Spinal cord (tissue), 10 donors: ENCODE results near the gene IFT88. TPM values are rescaled to one million over a fixed set of nuclear protein-coding genes. Genes with fewer than 3 reads are reported as not detected.
"Not testable (repeated sequence)": the region's sequence is repeated elsewhere in the genome, so short reads cannot be mapped to it uniquely, and the experiment has no call there.

Experiments used
- DNase-seq, 6 donors: peaks; one replicate each; pipeline versions ENCODE4 v3.0.0 to v3.0.0-alpha.2; 2013 to 2015; ENCODE audit warnings: low spot score in 6 of 6, low read depth in 4 of 6
- H3K27ac ChIP-seq: one replicate; pipeline ENCODE4 v1.5.1; 2013; ENCODE audit warnings: low read depth, low read length, control low read depth
- H3K27me3 ChIP-seq: one replicate; pipeline ENCODE4 v1.6.1; 2013; ENCODE audit warnings: low read length; ENCODE audit not compliant: control insufficient read depth, insufficient read depth
- H3K36me3 ChIP-seq: one replicate; pipeline ENCODE4 v1.6.1; 2013; ENCODE audit warnings: low read length; ENCODE audit not compliant: control insufficient read depth, insufficient read depth
- H3K4me1 ChIP-seq: one replicate; pipeline ENCODE4 v1.6.1; 2013; ENCODE audit warnings: low read length; ENCODE audit not compliant: control insufficient read depth, insufficient read depth
- H3K4me3 ChIP-seq: one replicate; pipeline ENCODE4 v1.5.1; 2013; ENCODE audit warnings: low read depth, low read length, control low read depth
- H3K9me3 ChIP-seq: one replicate; pipeline ENCODE4 v1.6.1; 2013; ENCODE audit warnings: low read length; ENCODE audit not compliant: control insufficient read depth, insufficient read depth
- WGBS: methylation state at CpG from one replicate; pipeline ENCODE4 v1.1.5; 2013; ENCODE audit warnings: missing lambda C conversion rate; ENCODE audit not compliant: insufficient coverage; 5-methylcytosine and 5-hydroxymethylcytosine counted together
- polyA plus RNA-seq, 2 donors: library from polyadenylated mRNA; unstranded; fragments of 120-200 nt; gene quantifications; one replicate each; pipeline ENCODE4 v1.2.1, GENCODE V29; 2013; ENCODE audit not compliant: insufficient read length in 2 of 2
- total RNA-seq, 2 donors: library from RNA; depleted of rRNA in 1 of 2; stranded (reverse); fragments of 120-200 nt in 1 of 2; fragments of >200 nt in 1 of 2; gene quantifications; one replicate each; pipeline versions ENCODE4 v1.2.3 to v1.2.4, GENCODE V29; 2013 to 2014
- donor health status: healthy.

IFT88 gene
- total and polyA plus RNA-seq, 4 donors: 23.1 to 31.6 (median 27.8) TPM

- H3K36me3 ChIP-seq: peaks cover 5% of the 10 kb centered on the region
- no peak overlapping the region for H3K27ac ChIP-seq
- no peaks in the 10 kb centered on the region for H3K9me3 ChIP-seq
- H3K4me3 ChIP-seq: no peak overlapping the region
- peak in 3 of 6 donors; percentile 4 to 75 (median 34) for DNase-seq
- H3K27me3 ChIP-seq: no peaks in the 10 kb centered on the region
- peaks cover 16% of the 10 kb centered on the region for H3K4me1 ChIP-seq
Observed at GRCh38 chr13:20664351-20664750, 97.4 kb downstream of the IFT88 start.

- 100% methylated on average over 1 of the region's 4 CpGs for WGBS
Observed at GRCh38 chr13:20666948-20667347, 100.0 kb downstream of the IFT88 start.

GRCh38 chr13:20667857-20668437 is 101.0 kb downstream of the IFT88 start:
- WGBS: 83% methylated on average over 1 of the region's 4 CpGs

More at GRCh38 chr13:20666948-20667347, 100.0 kb downstream of the IFT88 start:
- H3K27me3 ChIP-seq: no peaks in the 10 kb centered on the region
- no peak overlapping the region for H3K4me3 ChIP-seq
- H3K27ac ChIP-seq: no peak overlapping the region
- H3K9me3 ChIP-seq: no peaks in the 10 kb centered on the region
- no peak for DNase-seq
- H3K36me3 ChIP-seq: no peaks in the 10 kb centered on the region
- peaks cover 16% of the 10 kb centered on the region for H3K4me1 ChIP-seq

GRCh38 chr13:20669162-20669561 is 102.2 kb downstream of the IFT88 start:
- DNase-seq: no peak
- no peaks in the 10 kb centered on the region for H3K9me3 ChIP-seq
- H3K4me1 ChIP-seq: peaks cover 32% of the 10 kb centered on the region
- H3K36me3 ChIP-seq: no peaks in the 10 kb centered on the region
- no peak overlapping the region for H3K4me3 ChIP-seq
- peak overlapping the region; percentile 64 for H3K27ac ChIP-seq
- H3K27me3 ChIP-seq: no peaks in the 10 kb centered on the region
- 60% methylated on average over 1 of the region's 5 CpGs for WGBS

More at GRCh38 chr13:20667857-20668437, 101.0 kb downstream of the IFT88 start:
- H3K4me3 ChIP-seq: no peak overlapping the region
- no peak for DNase-seq
- peaks cover 23% of the 10 kb centered on the region for H3K4me1 ChIP-seq
- H3K9me3 ChIP-seq: no peaks in the 10 kb centered on the region
- no peaks in the 10 kb centered on the region for H3K27me3 ChIP-seq
- no peaks in the 10 kb centered on the region for H3K36me3 ChIP-seq
- H3K27ac ChIP-seq: peak overlapping the region; percentile 42

- peak in 2 of 6 donors; percentile 5 to 75 for DNase-seq
- peaks cover 30% of the 10 kb centered on the region for H3K4me1 ChIP-seq
- no peak overlapping the region for H3K4me3 ChIP-seq
- no peaks in the 10 kb centered on the region for H3K27me3 ChIP-seq
- no peaks in the 10 kb centered on the region for H3K36me3 ChIP-seq
- 56% methylated on average over 1 of the region's 1 CpG for WGBS
- no peaks in the 10 kb centered on the region for H3K9me3 ChIP-seq
- H3K27ac ChIP-seq: no peak overlapping the region
Observed at GRCh38 chr13:20671789-20672188, 104.8 kb downstream of the IFT88 start.

- no peak overlapping the region for H3K4me3 ChIP-seq
- peak in 1 of 6 donors; percentile 35 for DNase-seq
- no peaks in the 10 kb centered on the region for H3K9me3 ChIP-seq
- H3K27me3 ChIP-seq: no peaks in the 10 kb centered on the region
- H3K27ac ChIP-seq: peak overlapping the region; percentile 79
- H3K4me1 ChIP-seq: peaks cover 30% of the 10 kb centered on the region
- no peaks in the 10 kb centered on the region for H3K36me3 ChIP-seq
- WGBS: no CpG with 5 or more reads among the region's 2 CpGs
Observed at GRCh38 chr13:20672772-20673171, 105.8 kb downstream of the IFT88 start.

GRCh38 chr13:20673715-20674114 is 106.8 kb downstream of the IFT88 start:
- 50% methylated on average over 5 of the region's 5 CpGs for WGBS
- peak in 4 of 6 donors; percentile 36 to 84 (median 52) for DNase-seq
- H3K27me3 ChIP-seq: no peaks in the 10 kb centered on the region
- H3K4me3 ChIP-seq: no peak overlapping the region
- no peaks in the 10 kb centered on the region for H3K36me3 ChIP-seq
- peak overlapping the region; percentile 79 for H3K27ac ChIP-seq
- peaks cover 23% of the 10 kb centered on the region for H3K4me1 ChIP-seq
- no peaks in the 10 kb centered on the region for H3K9me3 ChIP-seq

- Histone ChIP-seq H3K27me3 (no peaks in the 10 kb centered on the region), H3K27ac (no peak overlapping the region), H3K9me3 (no peaks in the 10 kb centered on the region), H3K4me3 (no peak overlapping the region), H3K36me3 (no peaks in the 10 kb centered on the region), H3K4me1 (peaks cover 21% of the 10 kb centered on the region)
- no peak for DNase-seq
- 95% methylated on average over 2 of the region's 2 CpGs for WGBS
Observed at GRCh38 chr13:20676213-20676612, 109.3 kb downstream of the IFT88 start.

- not testable (repeated sequence) for H3K9me3 ChIP-seq, H3K4me1 ChIP-seq, H3K27me3 ChIP-seq, H3K4me3 ChIP-seq, H3K36me3 ChIP-seq
- H3K27ac ChIP-seq: peak overlapping the region; percentile 25
- 9% methylated on average over 5 of the region's 7 CpGs for WGBS
- DNase-seq: peak in 2 of 6 donors; percentile 34 to 82
Observed at GRCh38 chr13:20678606-20679005, 111.6 kb downstream of the IFT88 start.

- no peak for DNase-seq
- Histone ChIP-seq H3K36me3 (no peaks in the 10 kb centered on the region), H3K4me1 (peaks cover 6% of the 10 kb centered on the region), H3K9me3 (no peaks in the 10 kb centered on the region), H3K27me3 (no peaks in the 10 kb centered on the region), H3K27ac (no peak overlapping the region), H3K4me3 (no peak overlapping the region)
- no CpG with 5 or more reads among the region's 3 CpGs for WGBS
Observed at GRCh38 chr13:20679879-20680278, 112.9 kb downstream of the IFT88 start.
